ENCODE data around the gene VPS25.

DNA sequence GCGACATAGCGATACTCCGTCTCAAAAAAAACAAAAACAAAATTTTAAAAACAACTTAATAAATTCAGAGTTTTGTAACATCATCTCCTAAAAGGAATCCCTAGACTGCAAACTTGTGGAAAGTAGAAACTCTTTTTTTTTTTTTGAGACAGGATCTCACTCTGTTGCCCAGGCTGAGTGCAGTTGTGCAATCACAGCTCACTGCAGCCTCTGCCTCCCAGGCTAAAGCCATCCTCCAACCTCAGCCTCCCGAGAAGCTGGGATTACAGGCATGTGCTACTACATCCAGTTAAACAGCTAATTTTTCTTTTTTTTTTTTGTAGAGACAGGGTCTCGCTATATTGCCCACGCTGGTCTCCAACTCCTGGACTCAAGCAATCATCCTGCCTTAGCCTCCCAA lies 48.1 kb upstream of the VPS25 start:
- TF ChIP-seq, protein P1, sequence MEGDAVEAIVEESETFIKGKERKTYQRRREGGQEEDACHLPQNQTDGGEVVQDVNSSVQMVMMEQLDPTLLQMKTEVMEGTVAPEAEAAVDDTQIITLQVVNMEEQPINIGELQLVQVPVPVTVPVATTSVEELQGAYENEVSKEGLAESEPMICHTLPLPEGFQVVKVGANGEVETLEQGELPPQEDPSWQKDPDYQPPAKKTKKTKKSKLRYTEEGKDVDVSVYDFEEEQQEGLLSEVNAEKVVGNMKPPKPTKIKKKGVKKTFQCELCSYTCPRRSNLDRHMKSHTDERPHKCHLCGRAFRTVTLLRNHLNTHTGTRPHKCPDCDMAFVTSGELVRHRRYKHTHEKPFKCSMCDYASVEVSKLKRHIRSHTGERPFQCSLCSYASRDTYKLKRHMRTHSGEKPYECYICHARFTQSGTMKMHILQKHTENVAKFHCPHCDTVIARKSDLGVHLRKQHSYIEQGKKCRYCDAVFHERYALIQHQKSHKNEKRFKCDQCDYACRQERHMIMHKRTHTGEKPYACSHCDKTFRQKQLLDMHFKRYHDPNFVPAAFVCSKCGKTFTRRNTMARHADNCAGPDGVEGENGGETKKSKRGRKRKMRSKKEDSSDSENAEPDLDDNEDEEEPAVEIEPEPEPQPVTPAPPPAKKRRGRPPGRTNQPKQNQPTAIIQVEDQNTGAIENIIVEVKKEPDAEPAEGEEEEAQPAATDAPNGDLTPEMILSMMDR (IDR thresholded peaks at IDR 0.05), result no peak
- no peak for TF ChIP-seq POLR2A (IDR thresholded peaks at IDR 0.05)
